Activated CD4-positive, alpha-beta T cell treated with anti-CD3 and anti-CD28 coated beads, Interleukin-2, amount 50 U/mL, for 4 hours (primary cell): ENCODE data around the gene DAPK3.
"Not testable (repeated sequence)": the region's sequence is repeated elsewhere in the genome, so short reads cannot be mapped to it uniquely, and the experiment has no call there.

Source experiments
- DNase-seq, 2 experiments: peaks; one replicate each; pipeline ENCODE4 v3.0.0-alpha.2; 2020

The DAPK3 gene

GRCh38 chr19:3970808-3971598, at the start of gene DAPK3:
TSS of gene DAPK3 (minus strand) at chr19:3971099. CDS start at chr19:3969735, 1,364 bp downstream.
- peak; percentile 86 for DNase-seq

GRCh38 chr19:4019578-4019977, 48.7 kb upstream of the DAPK3 start:
- DNase-seq, result no peak

GRCh38 chr19:4018775-4019504, 48.0 kb upstream of the DAPK3 start:
- no peak for DNase-seq

- DNase-seq, result no peak
These were observed 47.3 kb upstream of the DAPK3 start for GRCh38 chr19:4018140-4018613.

- no peak for DNase-seq
These were observed 46.2 kb upstream of the DAPK3 start for GRCh38 chr19:4016903-4017638.

GRCh38 chr19:4016486-4016885, 45.6 kb upstream of the DAPK3 start:
- no peak for DNase-seq

- DNase-seq, result no peak
These were observed 45.0 kb upstream of the DAPK3 start for GRCh38 chr19:4015705-4016402.

GRCh38 chr19:4014541-4015491, 43.9 kb upstream of the DAPK3 start:
- DNase-seq, result peak; percentile 15 to 24

GRCh38 chr19:4013886-4014540, 43.1 kb upstream of the DAPK3 start:
- no peak for DNase-seq

GRCh38 chr19:4012975-4013634, 42.2 kb upstream of the DAPK3 start:
- no peak for DNase-seq

- DNase-seq, result no peak
These were observed 41.4 kb upstream of the DAPK3 start for GRCh38 chr19:4012092-4012974.

- DNase-seq, result not testable (repeated sequence)
These were observed 40.5 kb upstream of the DAPK3 start for GRCh38 chr19:4011430-4011829.

- no peak for DNase-seq
These were observed 39.9 kb upstream of the DAPK3 start for GRCh38 chr19:4010808-4011110.

GRCh38 chr19:4009990-4010807, 39.3 kb upstream of the DAPK3 start:
- DNase-seq, result no peak

GRCh38 chr19:4007836-4008539, 37.1 kb upstream of the DAPK3 start:
- DNase-seq, result no peak

- peak; percentile 94 to 95 for DNase-seq
These were observed 36.3 kb upstream of the DAPK3 start, which contains the start of gene PIAS4 for GRCh38 chr19:4007021-4007835. TSS of gene PIAS4 (plus strand) at chr19:4007736. CDS start at chr19:4007761, 25 bp downstream.

GRCh38 chr19:4005436-4005835, 34.5 kb upstream of the DAPK3 start:
- not testable (repeated sequence) for DNase-seq
